Muscle layer of duodenum (tissue), 2 donors: ENCODE measurements around the gene ERMP1.

Experiments
- H3K27ac ChIP-seq: one replicate; pipeline ENCODE4 v1.7.0; 2013; ENCODE audit warnings: mild to moderate bottlenecking, low read length
- H3K27me3 ChIP-seq: one replicate; pipeline ENCODE4 v1.7.0; 2013; ENCODE audit warnings: low read depth, mild to moderate bottlenecking, control low read depth, low read length
- H3K36me3 ChIP-seq, 2 donors: one replicate each; pipeline ENCODE4 v1.7.0; 2013; ENCODE audit warnings: low read length in 2 of 2, control low read depth in 1 of 2, mild to moderate bottlenecking in 1 of 2; ENCODE audit not compliant: insufficient read depth in 2 of 2, control insufficient read depth in 1 of 2
- H3K4me1 ChIP-seq, 2 donors: one replicate each; pipeline ENCODE4 v1.7.0; 2013; ENCODE audit warnings: low read length in 2 of 2, mild to moderate bottlenecking in 2 of 2, control low read depth in 1 of 2, moderate library complexity in 1 of 2; ENCODE audit not compliant: insufficient read depth in 2 of 2, control insufficient read depth in 1 of 2
- H3K4me3 ChIP-seq, 2 donors: one replicate each; pipeline ENCODE4 v1.7.0; 2013; ENCODE audit warnings: low read length in 2 of 2, low read depth in 1 of 2, mild to moderate bottlenecking in 1 of 2
- H3K9me3 ChIP-seq, 2 donors: one replicate each; pipeline ENCODE4 v1.7.0; 2013; ENCODE audit warnings: low read length in 2 of 2, control low read depth in 1 of 2, mild to moderate bottlenecking in 1 of 2; ENCODE audit not compliant: control insufficient read depth in 1 of 2
- donor health status: healthy.

The ERMP1 gene

DNA sequence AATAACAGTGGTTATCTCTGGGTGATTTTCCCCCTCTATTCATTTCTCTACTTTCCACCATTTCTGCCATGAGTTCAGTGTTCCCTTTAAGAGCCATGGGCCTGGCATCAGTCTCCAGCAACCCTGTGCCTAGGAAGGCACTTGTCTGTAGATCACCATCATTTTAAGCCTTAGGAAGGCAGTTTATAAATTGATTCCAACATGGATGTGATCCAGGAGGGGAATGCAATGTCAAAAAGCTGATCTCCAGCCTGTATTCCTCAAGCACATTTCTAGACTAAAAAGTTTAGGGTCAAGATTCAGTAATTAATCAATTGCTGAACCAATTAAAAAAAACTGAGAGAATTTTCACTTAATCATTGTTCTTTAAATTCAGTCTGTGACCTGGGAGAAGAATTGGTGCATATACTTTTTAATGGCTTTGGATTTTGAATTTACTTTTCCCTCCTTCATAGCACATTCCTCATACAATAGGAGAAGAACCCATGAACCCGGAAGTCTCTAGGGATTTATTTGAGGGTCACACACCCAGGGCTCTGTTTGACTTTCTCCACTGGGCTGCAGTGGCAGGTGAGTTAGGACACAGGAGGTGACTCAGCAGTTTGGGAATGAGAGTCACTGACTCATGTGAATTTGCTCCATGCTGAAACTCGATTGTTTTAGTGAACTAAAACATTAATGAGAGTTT, 6.1 kb upstream of the ERMP1 start:
- H3K27ac ChIP-seq, result no peak overlapping the region
- no peaks in the 10 kb centered on the region for H3K27me3 ChIP-seq

GRCh38 chr9:5835808-5836207, 2.9 kb upstream of the ERMP1 start:
- no peaks in the 10 kb centered on the region for H3K36me3 ChIP-seq
- peaks cover 7 to 24% of the 10 kb centered on the region in 2 donors for H3K4me1 ChIP-seq
- no peaks in the 10 kb centered on the region for H3K9me3 ChIP-seq
- H3K27ac ChIP-seq, result no peak overlapping the region
- no peak overlapping the region for H3K4me3 ChIP-seq
- no peaks in the 10 kb centered on the region for H3K27me3 ChIP-seq

More for the DNA sequence above, 6.1 kb upstream of the ERMP1 start:
- Histone ChIP-seq H3K4me1 (peaks cover 0 to 1% of the 10 kb centered on the region in 2 donors), H3K4me3 (no peak overlapping the region), H3K36me3 (peaks cover 0 to 4% of the 10 kb centered on the region in 2 donors), H3K9me3 (no peaks in the 10 kb centered on the region)

DNA sequence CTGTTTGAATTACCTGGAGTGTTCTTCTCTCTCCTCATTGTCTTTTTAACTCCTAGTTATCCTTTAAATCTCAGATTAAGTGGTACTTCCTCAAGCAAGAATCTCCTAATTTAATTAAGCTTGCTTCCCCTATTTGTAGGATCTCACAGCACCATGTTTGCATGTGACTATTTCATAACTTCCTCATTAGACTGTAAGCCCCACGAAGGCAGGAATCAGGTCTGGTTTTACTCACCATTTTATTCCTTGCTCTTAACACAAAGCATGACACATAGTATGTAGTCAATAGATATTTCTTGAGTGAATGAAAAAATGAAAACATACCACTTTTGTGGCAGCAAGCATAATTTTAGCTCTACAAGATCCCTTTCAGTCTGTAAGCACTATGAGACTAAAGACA, 1.3 kb upstream of the ERMP1 start:
- Histone ChIP-seq H3K4me3 (no peak overlapping the region), H3K27me3 (no peaks in the 10 kb centered on the region), H3K27ac (no peak overlapping the region), H3K9me3 (no peaks in the 10 kb centered on the region), H3K36me3 (no peaks in the 10 kb centered on the region), H3K4me1 (peaks cover 7 to 24% of the 10 kb centered on the region in 2 donors)

DNA sequence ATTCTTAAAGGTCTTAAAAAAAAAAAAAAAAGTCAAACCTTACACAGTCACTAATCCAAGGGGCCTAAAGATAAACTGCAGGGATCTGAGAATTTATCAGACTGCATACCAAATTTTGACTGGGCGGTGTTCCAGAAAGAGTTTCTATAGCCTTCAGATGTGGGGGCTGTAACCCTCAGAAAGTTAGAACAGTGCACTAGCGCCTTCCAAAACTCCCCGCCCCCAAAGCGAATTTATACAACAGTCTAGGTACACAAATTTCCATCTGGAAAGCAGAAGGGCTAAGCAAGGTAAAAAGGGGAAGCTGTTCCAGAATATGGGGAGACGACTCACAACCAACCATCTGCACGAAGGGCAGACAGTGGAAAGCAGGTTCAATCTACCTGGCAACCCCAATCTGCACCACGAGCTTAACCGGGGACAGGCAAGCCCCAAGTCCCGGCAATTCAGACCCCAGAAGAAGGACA, 813 bp downstream of the ERMP1 start:
- Histone ChIP-seq H3K4me3 (peak overlapping the region; percentile 74 to 99), H3K27ac (no peak overlapping the region)

DNA sequence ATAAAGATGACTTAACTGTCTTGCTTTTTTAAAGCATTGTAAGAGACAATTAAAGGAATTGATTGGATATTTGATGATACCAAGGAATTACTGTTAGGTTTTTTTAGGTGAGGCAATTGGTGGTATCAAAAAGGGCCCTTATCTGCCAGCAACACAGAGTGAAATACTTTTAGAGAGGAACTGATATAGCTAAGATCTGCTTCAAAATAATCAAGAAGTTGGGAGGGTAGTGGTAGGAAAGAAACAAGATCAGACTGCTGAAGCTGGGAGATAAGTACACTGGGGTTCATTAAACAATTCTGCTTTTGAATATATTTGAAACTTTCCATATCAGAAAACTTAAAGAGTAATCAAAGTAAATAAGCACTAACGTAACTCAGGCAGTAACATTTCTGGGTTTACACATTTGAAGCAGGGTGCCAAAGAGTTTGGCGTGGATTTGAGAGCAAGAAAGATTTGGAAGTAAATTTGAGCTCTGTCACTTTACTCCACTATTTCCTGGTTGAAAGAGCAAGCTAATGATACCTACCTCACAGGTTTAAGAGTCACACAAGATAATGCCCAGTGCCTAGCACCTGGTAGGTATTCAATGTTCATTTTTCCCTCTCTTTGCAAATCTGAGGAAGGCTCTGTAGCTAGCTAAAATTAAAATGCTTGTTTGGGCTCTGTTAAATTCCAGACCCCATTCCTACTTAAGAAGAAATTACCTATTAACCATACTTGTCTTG, 6.9 kb downstream of the ERMP1 start:
- H3K36me3 ChIP-seq, result peaks cover 10 to 13% of the 10 kb centered on the region in 2 donors
- no peak overlapping the region for H3K27ac ChIP-seq
- no peak overlapping the region for H3K4me3 ChIP-seq
- peaks cover under 1 to 5% of the 10 kb centered on the region in 2 donors for H3K4me1 ChIP-seq
- H3K9me3 ChIP-seq, result no peaks in the 10 kb centered on the region
- H3K27me3 ChIP-seq, result no peaks in the 10 kb centered on the region

More for the DNA sequence above, 813 bp downstream of the ERMP1 start:
- Histone ChIP-seq H3K4me1 (peaks cover 11 to 24% of the 10 kb centered on the region in 2 donors), H3K27me3 (no peaks in the 10 kb centered on the region), H3K9me3 (no peaks in the 10 kb centered on the region), H3K36me3 (no peaks in the 10 kb centered on the region)

DNA sequence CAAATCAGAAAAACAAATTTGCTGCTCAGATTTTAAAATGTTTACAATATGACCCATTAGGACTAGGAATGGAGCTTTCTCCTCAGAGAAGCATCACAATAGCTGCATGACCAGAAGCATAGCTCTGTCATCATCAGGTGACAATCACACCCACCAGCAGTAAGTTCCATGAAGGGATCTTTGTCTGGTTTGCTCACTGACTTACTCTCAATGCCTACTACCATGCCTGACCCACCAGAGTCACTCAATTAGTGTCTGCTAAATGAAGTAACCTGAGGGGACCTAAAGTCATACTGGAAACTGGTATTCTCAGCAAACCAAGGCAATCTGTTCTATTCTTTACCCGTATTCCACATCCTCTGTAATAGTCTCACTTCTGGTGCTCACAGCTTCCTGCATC, 7.7 kb downstream of the ERMP1 start:
- no peaks in the 10 kb centered on the region for H3K9me3 ChIP-seq
- no peaks in the 10 kb centered on the region for H3K27me3 ChIP-seq
- H3K36me3 ChIP-seq, result peaks cover 10 to 13% of the 10 kb centered on the region in 2 donors
- H3K4me3 ChIP-seq, result no peak overlapping the region
- peaks cover 0 to 5% of the 10 kb centered on the region in 2 donors for H3K4me1 ChIP-seq
- H3K27ac ChIP-seq, result no peak overlapping the region

DNA sequence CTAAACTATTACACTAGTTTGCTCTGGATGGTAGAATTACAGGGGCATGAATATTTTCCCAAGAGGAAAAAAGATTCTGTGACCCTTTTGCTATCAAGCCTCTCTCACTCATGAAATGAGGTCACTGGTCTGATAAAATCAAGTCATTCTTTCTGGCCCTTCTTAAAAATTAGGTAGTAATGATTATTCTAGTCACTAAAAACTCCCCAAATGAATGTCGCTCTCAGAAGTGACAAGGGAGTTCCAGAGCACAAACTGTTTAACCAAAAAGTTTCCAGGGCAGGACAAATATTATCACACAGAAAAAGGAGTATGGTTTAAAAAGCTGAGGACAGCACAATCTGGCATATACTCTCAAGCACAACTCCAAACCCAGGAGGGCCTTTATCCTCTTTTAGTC, 12.5 kb downstream of the ERMP1 start:
- Histone ChIP-seq H3K9me3 (no peaks in the 10 kb centered on the region), H3K4me1 (no peaks in the 10 kb centered on the region), H3K36me3 (peaks cover 10 to 16% of the 10 kb centered on the region in 2 donors), H3K27ac (no peak overlapping the region), H3K4me3 (no peak overlapping the region), H3K27me3 (no peaks in the 10 kb centered on the region)

- Histone ChIP-seq H3K4me1 (no peaks in the 10 kb centered on the region), H3K4me3 (no peak overlapping the region), H3K27me3 (no peaks in the 10 kb centered on the region), H3K27ac (no peak overlapping the region), H3K36me3 (peaks cover 9 to 12% of the 10 kb centered on the region in 2 donors), H3K9me3 (no peaks in the 10 kb centered on the region)
These were observed 13.7 kb downstream of the ERMP1 start for GRCh38 chr9:5819174-5819573.

- no peaks in the 10 kb centered on the region for H3K4me1 ChIP-seq
- H3K9me3 ChIP-seq, result no peaks in the 10 kb centered on the region
- H3K4me3 ChIP-seq, result no peak overlapping the region
- peaks cover 4 to 12% of the 10 kb centered on the region in 2 donors for H3K36me3 ChIP-seq
- H3K27ac ChIP-seq, result no peak overlapping the region
- no peaks in the 10 kb centered on the region for H3K27me3 ChIP-seq
These were observed 14.3 kb downstream of the ERMP1 start for GRCh38 chr9:5818424-5819142.

- no peaks in the 10 kb centered on the region for H3K4me1 ChIP-seq
These were observed 15.1 kb downstream of the ERMP1 start for GRCh38 chr9:5817862-5818261.

DNA sequence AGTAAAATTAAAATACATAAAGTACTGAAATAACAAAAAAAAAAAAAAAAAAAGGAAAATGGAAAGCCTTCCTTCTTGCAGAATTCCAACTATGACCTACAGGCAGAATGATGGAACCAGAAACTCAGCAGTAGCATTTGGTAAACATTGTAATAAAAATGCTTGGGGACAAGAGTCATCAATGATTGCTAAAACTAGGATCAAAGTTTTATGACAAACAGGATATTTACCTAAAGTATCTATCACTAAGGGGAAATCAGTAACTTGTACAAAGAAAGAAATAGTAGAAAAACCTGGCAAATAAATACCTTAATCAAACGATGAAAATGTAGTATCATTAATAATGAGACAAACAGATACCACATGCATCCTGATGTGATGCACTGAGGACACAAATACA, 17.5 kb downstream of the ERMP1 start:
- Histone ChIP-seq H3K27me3 (no peaks in the 10 kb centered on the region), H3K9me3 (no peaks in the 10 kb centered on the region), H3K36me3 (peaks cover 12 to 17% of the 10 kb centered on the region in 2 donors), H3K4me1 (no peaks in the 10 kb centered on the region), H3K27ac (no peak overlapping the region), H3K4me3 (no peak overlapping the region)

More at GRCh38 chr9:5817862-5818261, 15.1 kb downstream of the ERMP1 start:
- H3K4me3 ChIP-seq, result no peak overlapping the region
- no peaks in the 10 kb centered on the region for H3K27me3 ChIP-seq
- H3K9me3 ChIP-seq, result no peaks in the 10 kb centered on the region
- H3K27ac ChIP-seq, result no peak overlapping the region
- peaks cover 4 to 12% of the 10 kb centered on the region in 2 donors for H3K36me3 ChIP-seq
